ENCODE data around the gene TBC1D10A. TPM values are rescaled to one million over a fixed set of nuclear protein-coding genes. Genes with fewer than 3 reads are reported as not detected.

The TBC1D10A gene
- total RNA-seq, 1 donor from 2014 or later, result 5.0 TPM

DNA sequence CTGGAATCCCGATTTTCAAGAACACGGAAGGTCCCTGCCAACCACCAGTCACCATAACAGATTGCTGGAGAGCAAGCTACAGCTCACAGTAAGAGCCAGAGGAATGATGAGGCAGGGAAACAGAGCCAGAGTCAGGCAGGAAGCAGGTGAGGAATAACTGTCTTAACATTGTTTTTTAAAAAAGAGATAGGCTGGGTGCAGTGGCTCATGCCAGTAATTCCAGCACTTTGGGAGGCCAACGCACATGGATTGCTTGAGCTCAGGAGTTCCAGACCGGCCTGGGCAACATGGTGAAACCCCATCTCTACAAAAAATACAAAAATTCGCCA, 24.0 kb downstream of the TBC1D10A start:
- H3K36me3 Mint-ChIP-seq (ENCODE audit: unreplicated experiment), result no peaks in the 10 kb centered on the region
- H3K9me3 Mint-ChIP-seq (ENCODE audit: unreplicated experiment), result peaks cover 3% of the 10 kb centered on the region
- H3K4me1 Mint-ChIP-seq (ENCODE audit: low read depth, unreplicated experiment), result no peaks in the 10 kb centered on the region
- no peak for DNase-seq
- peaks cover 2% of the 10 kb centered on the region for H3K27me3 Mint-ChIP-seq (ENCODE audit: unreplicated experiment)
- TF ChIP-seq, protein P1, sequence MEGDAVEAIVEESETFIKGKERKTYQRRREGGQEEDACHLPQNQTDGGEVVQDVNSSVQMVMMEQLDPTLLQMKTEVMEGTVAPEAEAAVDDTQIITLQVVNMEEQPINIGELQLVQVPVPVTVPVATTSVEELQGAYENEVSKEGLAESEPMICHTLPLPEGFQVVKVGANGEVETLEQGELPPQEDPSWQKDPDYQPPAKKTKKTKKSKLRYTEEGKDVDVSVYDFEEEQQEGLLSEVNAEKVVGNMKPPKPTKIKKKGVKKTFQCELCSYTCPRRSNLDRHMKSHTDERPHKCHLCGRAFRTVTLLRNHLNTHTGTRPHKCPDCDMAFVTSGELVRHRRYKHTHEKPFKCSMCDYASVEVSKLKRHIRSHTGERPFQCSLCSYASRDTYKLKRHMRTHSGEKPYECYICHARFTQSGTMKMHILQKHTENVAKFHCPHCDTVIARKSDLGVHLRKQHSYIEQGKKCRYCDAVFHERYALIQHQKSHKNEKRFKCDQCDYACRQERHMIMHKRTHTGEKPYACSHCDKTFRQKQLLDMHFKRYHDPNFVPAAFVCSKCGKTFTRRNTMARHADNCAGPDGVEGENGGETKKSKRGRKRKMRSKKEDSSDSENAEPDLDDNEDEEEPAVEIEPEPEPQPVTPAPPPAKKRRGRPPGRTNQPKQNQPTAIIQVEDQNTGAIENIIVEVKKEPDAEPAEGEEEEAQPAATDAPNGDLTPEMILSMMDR (IDR thresholded peaks at IDR 0.05; ENCODE audit: partially characterized antibody, unreplicated experiment), result no peak
- no peak overlapping the region for H3K27ac Mint-ChIP-seq (ENCODE audit: unreplicated experiment)
- no peak overlapping the region for H3K4me3 Mint-ChIP-seq (ENCODE audit: unreplicated experiment)

DNA sequence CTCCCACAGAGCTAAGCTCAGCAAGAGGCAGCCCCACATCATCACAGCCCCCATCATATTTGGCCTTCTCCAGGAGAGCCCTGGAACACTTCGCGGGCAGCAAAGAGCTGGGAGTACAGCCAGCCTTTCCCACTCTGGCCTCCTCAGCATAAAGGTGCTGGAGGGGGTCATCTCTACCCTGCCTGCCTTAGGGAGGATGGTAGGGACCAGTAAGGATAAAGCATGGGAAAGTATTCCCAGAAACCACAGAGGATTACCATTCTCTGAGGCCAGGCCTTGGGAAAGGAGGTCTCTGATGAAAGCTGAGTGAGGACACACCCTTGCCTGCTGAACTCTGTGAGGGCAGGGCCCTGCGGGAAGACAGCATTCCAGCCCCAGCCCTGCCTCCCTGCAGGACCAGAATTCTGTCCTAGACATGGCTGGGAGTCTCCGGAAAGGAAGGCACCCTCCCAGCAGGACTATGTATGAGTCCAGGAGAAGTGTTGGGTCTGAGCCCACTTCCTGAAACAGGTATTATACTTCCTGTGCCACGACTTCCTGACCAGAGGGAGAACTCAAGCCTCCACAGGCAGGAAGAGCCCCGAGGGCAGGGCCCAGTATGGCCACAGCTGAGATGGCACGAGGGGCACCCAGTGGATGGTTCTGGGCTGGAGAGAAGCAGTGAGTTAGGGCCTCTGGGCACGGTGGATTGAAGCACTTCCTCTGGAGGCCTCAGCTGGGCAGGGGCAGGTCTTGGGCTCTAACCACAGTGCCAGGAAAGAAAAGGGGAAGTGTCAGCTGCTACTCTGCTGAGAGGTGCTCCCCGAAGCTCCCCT, 24.5 kb downstream of the TBC1D10A start:
- H3K27me3 Mint-ChIP-seq (ENCODE audit: unreplicated experiment), result peaks cover 2% of the 10 kb centered on the region
- no peaks in the 10 kb centered on the region for H3K4me1 Mint-ChIP-seq (ENCODE audit: low read depth, unreplicated experiment)
- H3K36me3 Mint-ChIP-seq (ENCODE audit: unreplicated experiment), result no peaks in the 10 kb centered on the region
- no peak for DNase-seq
- TF ChIP-seq, protein P1 (IDR thresholded peaks at IDR 0.05; ENCODE audit: partially characterized antibody, unreplicated experiment), result no peak
- H3K9me3 Mint-ChIP-seq (ENCODE audit: unreplicated experiment), result peaks cover 3% of the 10 kb centered on the region
- H3K27ac Mint-ChIP-seq (ENCODE audit: unreplicated experiment), result no peak overlapping the region
- no peak overlapping the region for H3K4me3 Mint-ChIP-seq (ENCODE audit: unreplicated experiment)

DNA sequence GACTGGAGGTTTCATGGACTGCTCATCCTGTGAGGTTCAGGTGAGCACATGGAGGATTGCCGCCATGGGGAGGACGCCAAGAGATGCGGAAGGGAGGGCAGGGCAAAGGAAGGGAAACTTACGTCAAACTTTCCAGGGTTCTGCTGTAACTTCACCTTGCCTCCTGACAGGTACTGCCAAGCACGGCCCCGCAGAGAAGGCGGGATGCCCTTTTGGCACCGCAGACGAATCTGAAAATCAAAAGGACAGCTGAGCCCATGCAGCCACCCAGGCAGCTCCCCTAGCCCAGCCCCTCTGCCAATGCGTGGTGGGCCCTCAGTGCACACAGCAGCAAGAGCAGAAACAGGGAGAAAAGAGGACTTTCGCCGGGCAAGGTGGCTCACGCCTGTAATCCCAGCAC, 27.4 kb downstream of the TBC1D10A start:
- DNase-seq, result no peak
- Mint-ChIP-seq H3K9me3 (ENCODE audit: unreplicated experiment) (peaks cover 6% of the 10 kb centered on the region), H3K27me3 (ENCODE audit: unreplicated experiment) (peaks cover 2% of the 10 kb centered on the region), H3K4me3 (ENCODE audit: unreplicated experiment) (no peak overlapping the region), H3K27ac (ENCODE audit: unreplicated experiment) (no peak overlapping the region), H3K4me1 (ENCODE audit: low read depth, unreplicated experiment) (no peaks in the 10 kb centered on the region), H3K36me3 (ENCODE audit: unreplicated experiment) (no peaks in the 10 kb centered on the region)
- TF ChIP-seq, protein P1 (IDR thresholded peaks at IDR 0.05; ENCODE audit: partially characterized antibody, unreplicated experiment), result no peak

DNA sequence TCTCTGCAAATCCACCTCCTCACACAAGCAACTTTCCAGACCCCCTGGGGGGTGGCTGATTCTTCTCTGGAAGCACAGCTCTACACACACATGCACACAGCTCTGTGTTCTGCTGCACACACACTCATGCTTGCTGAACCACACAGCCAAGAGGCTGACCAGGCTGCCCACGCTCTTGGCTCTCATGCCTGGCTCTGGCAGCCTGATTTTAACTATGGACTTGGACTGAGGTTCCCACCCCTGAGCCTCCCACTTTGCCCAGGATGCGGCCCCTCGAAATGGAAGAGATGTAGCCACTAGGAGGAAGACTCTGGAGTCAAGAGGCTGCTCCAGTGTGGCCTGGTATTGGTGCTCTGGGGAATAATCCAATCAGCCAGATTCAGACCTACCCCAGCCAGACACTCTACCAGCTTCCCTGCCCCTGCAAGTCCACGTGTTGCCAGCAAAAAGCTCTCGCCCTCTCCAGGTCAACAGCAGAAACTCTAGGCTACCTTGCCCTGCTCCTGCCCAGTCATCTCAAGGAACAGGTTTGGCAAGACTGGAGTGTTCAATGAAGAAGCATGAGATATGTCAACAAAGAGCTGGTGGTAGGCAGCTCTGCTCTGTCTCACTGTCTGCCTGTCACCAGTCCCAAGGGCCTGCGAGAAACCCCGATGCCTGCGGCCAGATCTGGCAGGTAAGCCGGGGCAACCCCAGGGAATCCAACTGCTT, 28.6 kb downstream of the TBC1D10A start:
- Mint-ChIP-seq H3K4me1 (ENCODE audit: low read depth, unreplicated experiment) (peaks cover 4% of the 10 kb centered on the region), H3K27ac (ENCODE audit: unreplicated experiment) (no peak overlapping the region)
- DNase-seq, result no peak

More for the DNA sequence above, 28.6 kb downstream of the TBC1D10A start:
- no peaks in the 10 kb centered on the region for H3K36me3 Mint-ChIP-seq (ENCODE audit: unreplicated experiment)
- TF ChIP-seq, protein P1 (IDR thresholded peaks at IDR 0.05; ENCODE audit: partially characterized antibody, unreplicated experiment), result no peak
- no peak overlapping the region for H3K4me3 Mint-ChIP-seq (ENCODE audit: unreplicated experiment)
- peaks cover 3% of the 10 kb centered on the region for H3K27me3 Mint-ChIP-seq (ENCODE audit: unreplicated experiment)
- peaks cover 6% of the 10 kb centered on the region for H3K9me3 Mint-ChIP-seq (ENCODE audit: unreplicated experiment)
